ENCODE results near the gene GABRG3.

Gene GABRG3

DNA sequence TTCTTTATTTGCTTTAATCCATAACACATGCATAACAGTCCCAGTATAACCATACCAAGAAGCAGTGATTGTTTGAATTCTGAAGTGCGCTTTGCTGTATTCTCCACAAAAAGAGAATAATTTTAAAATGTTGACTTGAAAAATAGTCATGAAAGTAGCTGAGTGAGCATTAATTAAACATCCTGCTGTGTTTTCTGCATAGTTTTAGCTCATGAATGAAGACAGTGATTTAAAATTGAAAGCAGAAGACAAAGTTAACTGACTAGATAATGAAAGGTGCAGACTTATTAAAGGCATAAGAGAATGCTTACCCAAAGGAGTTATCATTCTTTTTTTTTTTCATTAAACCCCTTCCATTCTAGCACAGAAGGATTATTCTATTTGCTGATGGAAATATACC lies 143.5 kb downstream of the GABRG3 start:
- DNase-seq: no peak

DNA sequence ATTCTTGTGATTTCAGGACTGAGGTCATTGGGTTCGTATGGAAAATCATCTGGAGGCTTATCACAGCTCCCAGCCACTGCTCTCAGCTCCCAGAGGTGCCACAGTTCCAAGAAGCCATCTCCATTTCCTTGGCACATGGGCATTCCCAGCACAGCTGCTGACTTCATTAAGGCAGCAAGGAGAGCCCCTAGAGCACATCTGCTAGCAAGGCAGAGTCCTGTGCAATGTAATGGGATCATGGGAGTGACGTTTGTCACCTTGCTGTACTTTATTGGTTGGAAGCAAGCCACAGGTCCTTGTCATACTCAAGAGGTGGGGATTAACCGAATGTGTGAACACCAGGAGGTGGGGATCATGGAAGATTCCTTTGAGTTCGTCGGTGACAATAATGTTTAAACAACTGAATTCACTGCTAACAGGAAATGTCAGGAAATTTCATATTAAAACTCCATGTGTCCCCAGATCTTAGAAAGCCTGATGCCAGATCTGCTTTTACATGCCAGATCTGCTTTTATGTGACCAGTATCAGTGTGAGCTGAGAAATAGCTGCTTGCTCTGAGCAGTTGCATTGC lies 148.8 kb downstream of the GABRG3 start:
- no peak for DNase-seq

DNA sequence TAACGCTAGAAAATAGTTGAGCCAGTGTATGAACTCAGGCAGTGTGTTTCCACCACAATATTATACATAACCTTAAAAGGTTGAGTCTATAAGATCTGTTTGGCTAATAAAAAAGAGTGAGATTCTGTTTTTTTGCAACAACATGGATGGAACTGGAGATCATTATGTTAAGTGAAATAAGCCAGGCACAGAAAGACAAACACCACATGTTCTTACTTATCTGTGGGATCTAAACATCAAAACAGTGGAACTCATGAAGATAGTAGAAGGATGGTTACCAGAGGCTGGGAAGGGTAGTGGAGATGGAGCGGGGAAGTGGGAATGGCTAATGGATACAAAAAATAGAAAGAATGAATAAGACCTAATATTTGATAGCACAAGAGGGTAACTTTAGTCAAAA lies 150.7 kb downstream of the GABRG3 start:
- DNase-seq: no peak

GRCh38 chr15:27123291-27123690 lies 152.3 kb downstream of the GABRG3 start:
- no peak for DNase-seq

DNA sequence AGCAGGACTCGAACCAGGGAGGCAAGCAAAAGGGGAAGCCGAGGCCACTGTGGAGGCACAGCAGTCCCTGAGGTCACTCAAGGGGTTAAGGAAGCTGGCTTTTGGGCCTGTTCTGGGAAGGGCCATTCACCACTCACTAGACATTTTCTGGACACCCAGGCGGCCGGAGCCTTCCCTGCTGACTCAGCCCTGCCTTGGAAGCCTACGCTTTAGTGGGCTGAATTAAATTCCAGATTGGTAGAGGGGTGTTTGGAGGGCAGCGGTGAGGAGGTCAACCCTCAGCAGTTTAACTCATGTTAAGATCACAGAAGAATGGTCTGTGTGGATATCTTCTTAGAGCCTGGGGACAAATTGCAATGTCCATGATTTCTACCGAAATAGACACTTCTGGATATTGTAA lies 152.8 kb downstream of the GABRG3 start:
- DNase-seq: no peak

DNA sequence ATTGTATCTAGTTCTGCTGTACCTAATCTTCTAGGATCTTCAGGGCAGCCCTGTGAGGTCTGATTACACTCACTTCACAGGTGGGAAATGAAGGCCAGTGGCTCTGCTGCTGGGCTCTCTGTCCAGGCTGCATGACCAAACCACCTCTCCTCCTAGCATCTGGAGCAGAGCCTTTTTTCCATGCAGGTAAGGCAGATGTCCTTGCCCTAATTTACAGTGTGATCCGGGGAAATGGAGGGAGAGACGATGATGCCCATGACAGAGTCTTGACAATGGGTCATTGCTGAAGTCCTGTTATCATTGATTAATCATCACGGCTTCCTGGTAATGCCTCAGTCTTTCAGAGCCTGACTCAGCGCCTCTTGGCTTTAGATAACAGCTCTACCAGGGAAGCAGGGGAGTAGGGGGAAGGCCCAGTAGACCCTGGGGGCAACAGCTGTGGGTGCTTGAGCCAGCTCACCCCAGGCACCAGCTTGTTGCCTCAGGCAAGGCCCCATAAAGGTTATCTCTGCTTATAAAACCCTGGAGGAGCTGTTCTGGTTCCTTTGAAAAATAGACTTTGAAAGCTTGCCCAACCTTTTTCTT lies 153.4 kb downstream of the GABRG3 start:
- no peak for DNase-seq

DNA sequence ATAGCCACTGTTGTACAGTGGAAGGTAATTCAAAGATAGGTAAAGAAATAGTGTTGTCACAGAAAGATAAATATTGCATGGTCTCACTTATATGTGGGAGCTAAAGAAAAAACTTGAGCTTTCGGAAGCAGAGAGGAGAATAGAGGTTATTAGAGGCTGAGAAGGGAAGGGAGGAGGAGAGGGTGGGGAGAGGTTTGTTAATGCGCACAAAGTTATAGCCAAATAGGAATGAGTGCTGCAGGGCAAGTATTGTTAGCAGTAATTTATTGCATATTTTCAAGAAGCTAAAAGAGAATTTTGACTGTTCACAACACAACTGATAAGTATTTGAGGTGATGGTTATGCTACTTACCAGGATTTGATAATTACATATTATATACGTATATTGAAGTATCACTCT lies 154.2 kb downstream of the GABRG3 start:
- no peak for DNase-seq

DNA sequence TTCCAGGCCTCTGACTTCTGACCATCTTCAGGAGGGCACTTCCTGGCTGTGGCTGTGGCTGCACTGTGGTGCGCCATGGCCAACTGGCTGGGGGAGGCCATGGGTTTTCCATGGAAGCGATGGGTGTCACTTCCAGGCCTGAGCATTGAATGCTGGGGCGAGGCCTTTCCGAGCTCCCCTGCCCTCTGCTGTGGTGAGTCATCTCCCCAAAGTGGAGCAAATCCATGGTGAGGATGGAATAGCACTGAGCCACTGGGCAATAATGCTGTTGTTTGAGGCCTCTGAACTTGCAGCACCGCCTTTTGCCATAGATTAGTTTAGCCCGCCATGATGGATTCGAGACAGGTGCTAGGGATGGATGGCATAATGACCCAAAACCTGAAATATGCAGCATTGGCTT lies 155.5 kb downstream of the GABRG3 start:
- DNase-seq: no peak

DNA sequence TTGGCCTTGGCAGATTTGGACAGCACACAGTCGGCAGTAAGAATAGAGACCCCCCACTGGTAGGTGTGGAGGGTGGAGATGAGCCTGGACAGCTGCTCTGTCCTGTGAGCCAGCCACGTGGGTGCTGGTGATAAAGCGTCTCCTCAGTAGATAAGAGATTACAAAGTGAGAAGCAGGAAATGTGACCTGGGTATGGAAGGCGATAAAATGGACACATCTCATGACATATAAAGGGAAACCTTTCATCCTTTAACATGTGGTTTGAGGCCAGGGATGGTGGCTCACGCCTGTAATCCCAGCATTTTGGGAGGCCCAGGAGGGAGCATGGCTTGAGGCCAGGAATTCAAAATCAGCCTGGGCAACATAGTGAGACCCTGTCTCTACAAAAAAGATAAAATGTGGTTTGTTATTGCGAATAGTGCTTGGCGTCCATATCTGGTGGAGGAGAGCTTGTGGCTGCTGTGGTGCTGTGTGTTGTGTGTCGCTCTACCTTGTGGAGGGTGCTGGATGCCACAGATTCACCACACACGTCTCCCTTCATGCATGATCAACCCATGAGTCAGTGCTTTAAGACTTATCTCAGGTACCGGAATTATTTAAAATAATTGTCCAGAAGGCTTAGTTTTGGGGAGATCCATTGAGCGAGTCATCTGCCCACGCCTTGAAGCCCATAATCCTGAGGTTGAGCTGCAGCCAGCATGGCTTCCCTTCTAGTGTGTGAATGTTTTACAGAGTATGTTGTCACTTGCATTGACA lies 157.0 kb downstream of the GABRG3 start:
- DNase-seq: no peak

- DNase-seq: no peak
Measured at GRCh38 chr15:27133249-27133648, 162.3 kb downstream of the GABRG3 start.

DNA sequence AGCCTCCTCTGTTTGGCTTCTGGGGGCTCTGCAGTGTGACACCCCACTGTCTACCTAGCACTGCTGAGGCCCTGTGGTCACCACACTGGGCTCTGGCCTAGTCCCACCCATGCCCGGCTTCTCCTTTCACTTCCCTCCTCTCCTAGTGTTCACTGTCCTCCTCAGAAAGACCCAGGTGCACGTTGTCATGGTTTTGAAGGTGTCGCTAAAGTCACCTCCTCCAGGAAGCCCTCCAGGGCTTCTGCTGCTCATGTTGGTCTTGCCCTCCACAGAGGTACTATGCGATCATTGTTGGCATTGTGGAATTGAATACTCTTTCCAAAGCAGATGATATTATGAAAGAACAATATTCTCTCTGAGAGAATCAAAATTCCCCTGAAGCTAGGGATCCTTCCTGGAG lies 163.5 kb downstream of the GABRG3 start:
- DNase-seq: no peak

GRCh38 chr15:27135151-27135550 lies 164.2 kb downstream of the GABRG3 start:
- DNase-seq: no peak

- no peak for DNase-seq
Measured at GRCh38 chr15:27137127-27137526, 166.1 kb downstream of the GABRG3 start.

DNA sequence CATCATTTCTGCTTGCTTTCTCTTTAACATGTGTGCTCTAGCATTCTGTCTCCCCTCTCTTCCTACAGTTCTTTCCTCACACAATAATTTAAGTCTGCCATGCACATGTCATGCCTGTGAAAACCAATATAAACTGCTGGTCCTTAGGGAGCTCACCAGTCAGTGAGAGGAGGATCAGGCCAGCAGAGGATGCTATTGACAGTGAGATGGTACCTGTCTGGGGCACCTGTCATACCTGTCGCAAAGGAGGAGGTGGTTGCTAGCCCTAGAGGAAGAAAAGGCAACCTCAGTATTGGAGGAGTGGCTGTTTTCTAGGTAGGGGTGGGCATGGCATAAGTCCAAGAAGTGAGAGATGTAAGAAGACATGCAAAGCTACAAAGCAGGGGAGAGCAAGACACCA lies 194.6 kb downstream of the GABRG3 start:
- no peak for DNase-seq

GRCh38 chr15:27166917-27167316 lies 195.9 kb downstream of the GABRG3 start:
- DNase-seq: no peak

GRCh38 chr15:27167738-27168137 lies 196.8 kb downstream of the GABRG3 start:
- DNase-seq: no peak

GRCh38 chr15:27170851-27171250 lies 199.9 kb downstream of the GABRG3 start:
- DNase-seq: no peak

GRCh38 chr15:27172821-27173220 lies 201.8 kb downstream of the GABRG3 start:
- DNase-seq: no peak

GRCh38 chr15:27175472-27176153 lies 204.6 kb downstream of the GABRG3 start:
- DNase-seq: no peak

DNA sequence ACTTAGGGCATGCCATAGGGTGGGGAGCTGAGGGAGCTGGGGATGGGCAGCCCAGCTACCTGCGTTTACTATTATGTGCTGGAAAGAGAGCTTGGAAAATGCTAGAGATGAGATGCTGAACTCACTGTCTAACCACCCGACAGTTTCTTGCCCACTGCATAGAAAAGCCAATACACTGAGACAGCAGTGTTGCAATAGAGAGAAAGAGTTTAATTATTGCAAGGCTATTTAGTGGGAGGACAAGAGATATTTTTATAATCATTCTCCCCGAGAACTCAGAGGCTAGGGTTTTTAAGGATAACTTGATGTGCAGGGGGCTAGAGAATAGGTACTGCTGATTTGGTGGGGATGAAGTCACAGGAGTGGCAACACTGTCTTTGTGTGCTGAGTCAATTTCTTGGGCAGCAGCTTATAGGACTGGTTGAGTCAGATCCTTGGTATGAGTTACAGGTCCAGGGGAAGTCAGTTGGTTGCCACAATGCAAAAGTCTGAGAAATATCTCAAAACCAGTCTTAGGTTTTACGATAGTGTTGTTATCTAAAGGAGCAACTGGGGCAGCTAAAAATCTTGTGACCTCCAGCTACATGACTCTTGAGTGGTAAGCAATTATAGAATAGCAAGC lies 205.9 kb downstream of the GABRG3 start:
- no peak for DNase-seq

DNA sequence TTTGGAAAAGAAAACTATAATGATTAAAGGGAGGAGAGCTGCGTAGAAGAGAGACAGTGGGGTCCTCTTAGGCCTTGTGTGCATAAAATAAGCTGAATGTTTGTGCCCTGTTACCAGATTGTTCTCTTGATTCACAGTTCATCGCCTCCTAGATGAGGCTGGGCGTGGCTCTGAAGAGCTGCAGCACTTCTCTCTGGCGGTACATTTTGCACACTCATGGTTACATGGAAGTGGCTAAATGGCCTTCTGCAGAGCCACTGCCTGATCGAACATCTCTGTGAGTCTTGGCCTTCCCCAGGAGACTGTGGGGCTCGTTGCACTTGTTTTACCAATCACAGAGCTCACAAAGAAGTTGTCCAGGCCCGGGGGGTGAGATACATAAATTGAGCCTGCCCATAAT lies 208.8 kb downstream of the GABRG3 start:
- DNase-seq: no peak

DNA sequence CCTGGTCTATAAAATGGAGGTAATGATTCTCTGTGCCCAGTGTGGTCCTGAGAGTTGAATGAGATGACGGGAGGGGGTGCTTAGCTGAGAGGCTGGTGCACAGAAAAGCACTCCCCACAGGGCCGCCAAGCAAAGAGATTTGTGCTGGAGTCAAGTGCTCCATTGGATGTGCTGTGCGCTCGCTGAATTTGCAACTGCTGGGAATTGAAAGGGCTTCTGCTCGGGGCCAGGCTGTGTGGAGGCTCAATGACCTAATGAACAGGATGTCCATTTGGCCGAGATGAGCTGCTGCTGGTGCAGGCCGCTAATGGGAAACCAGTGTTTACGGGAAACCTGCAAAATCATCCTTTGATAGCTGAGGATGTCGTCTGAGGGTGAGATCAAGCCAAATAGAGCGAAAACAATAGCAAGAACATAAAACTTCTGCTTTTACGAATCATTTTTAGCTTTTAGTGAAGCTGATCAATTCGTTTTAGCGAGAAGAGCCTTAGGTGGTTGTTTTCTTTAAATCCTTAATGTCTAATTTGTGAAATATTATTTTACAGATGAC lies 211.7 kb downstream of the GABRG3 start:
- no peak for DNase-seq

GRCh38 chr15:27183201-27183600 lies 212.2 kb downstream of the GABRG3 start:
- no peak for DNase-seq
